H9 (cell line): Measurements from ENCODE around the gene OR8K1. TPM values are rescaled to one million over a fixed set of nuclear protein-coding genes. Genes with fewer than 3 reads are reported as not detected.

Source experiments
- DNase-seq: peaks from one replicate; pipeline ENCODE4 v3.0.0-alpha.2; 2017
- H2AFZ ChIP-seq: one replicate; pipeline ENCODE4 v1.6.1; 2013; ENCODE audit warnings: mild to moderate bottlenecking, low read length, control low read depth, moderate library complexity
- H2AK5ac ChIP-seq: 2 replicates; pipeline ENCODE4 v1.6.1; 2013; ENCODE audit warnings: low read length, control low read depth, mixed read lengths; ENCODE audit not compliant: insufficient read length
- H2BK120ac ChIP-seq: one replicate; pipeline ENCODE4 v1.6.1; 2013; ENCODE audit warnings: low read depth, mild to moderate bottlenecking, low read length, control low read depth, inconsistent platforms; ENCODE audit not compliant: poor library complexity, severe bottlenecking
- H2BK12ac ChIP-seq: 2 replicates; pipeline ENCODE4 v1.6.1; 2013; ENCODE audit warnings: low read length, control low read depth, mixed read lengths, low read depth; ENCODE audit not compliant: insufficient read length
- H2BK15ac ChIP-seq: 2 replicates; pipeline ENCODE4 v1.6.1; 2013; ENCODE audit warnings: low read depth, low read length, control low read depth
- H2BK20ac ChIP-seq: one replicate; pipeline ENCODE4 v1.6.1; 2013; ENCODE audit warnings: low read depth, mild to moderate bottlenecking, low read length, control low read depth, inconsistent platforms; ENCODE audit not compliant: poor library complexity, severe bottlenecking
- H2BK5ac ChIP-seq: 2 replicates; pipeline ENCODE4 v1.6.1; 2013; ENCODE audit warnings: low read length, control low read depth, mixed read lengths; ENCODE audit not compliant: insufficient read length
- H3K14ac ChIP-seq: 2 replicates; pipeline ENCODE4 v1.6.1; 2013; ENCODE audit warnings: low read length, control low read depth; ENCODE audit not compliant: insufficient read depth
- H3K18ac ChIP-seq: 2 replicates; pipeline ENCODE4 v1.6.1; 2013; ENCODE audit warnings: low read depth, mild to moderate bottlenecking, mixed read lengths, low read length, control low read depth; ENCODE audit not compliant: insufficient read length
- H3K23ac ChIP-seq: 2 replicates; pipeline ENCODE4 v1.6.1; 2013; ENCODE audit warnings: low read length, control low read depth, mixed read lengths, low read depth; ENCODE audit not compliant: insufficient read length
- H3K23me2 ChIP-seq: 2 replicates; pipeline ENCODE4 v1.6.1; 2013; ENCODE audit warnings: low read depth, mild to moderate bottlenecking, mixed read lengths, low read length, control low read depth; ENCODE audit not compliant: insufficient read length, poor library complexity, severe bottlenecking
- H3K27ac ChIP-seq: 2 replicates; pipeline ENCODE4 v1.5.1; 2013; ENCODE audit warnings: low read length, control low read depth, mixed read lengths, low read depth; ENCODE audit not compliant: insufficient read length
- H3K27me3 ChIP-seq: 2 replicates; pipeline ENCODE4 v1.6.1; 2013; ENCODE audit warnings: low read length, control low read depth, inconsistent platforms; ENCODE audit not compliant: insufficient read depth
- H3K4ac ChIP-seq: 2 replicates; pipeline ENCODE4 v1.6.1; 2013; ENCODE audit warnings: low read depth, mild to moderate bottlenecking, control low read depth, inconsistent platforms, low read length, moderate library complexity
- H3K4me1 ChIP-seq: 2 replicates; pipeline ENCODE4 v1.6.1; 2013; ENCODE audit warnings: low read length, control low read depth, inconsistent platforms; ENCODE audit not compliant: insufficient read depth
- H3K4me2 ChIP-seq: 2 replicates; pipeline ENCODE4 v1.6.1; 2013; ENCODE audit warnings: low read length, control low read depth, mixed read lengths; ENCODE audit not compliant: insufficient read length, insufficient read depth
- H3K56ac ChIP-seq: 2 replicates; pipeline ENCODE4 v1.6.1; 2013; ENCODE audit warnings: low read depth, mild to moderate bottlenecking, mixed read lengths, low read length, control low read depth; ENCODE audit not compliant: insufficient read length
- H3K79me1 ChIP-seq: 2 replicates; pipeline ENCODE4 v1.6.1; 2013; ENCODE audit warnings: low read depth, mild to moderate bottlenecking, moderate library complexity, low read length, control low read depth, inconsistent platforms; ENCODE audit not compliant: insufficient read depth, poor library complexity, severe bottlenecking
- H3K79me2 ChIP-seq: 2 replicates; pipeline ENCODE4 v1.6.1; 2013; ENCODE audit warnings: low read length, control low read depth, inconsistent platforms; ENCODE audit not compliant: insufficient read depth
- H3K9ac ChIP-seq: 2 replicates; pipeline ENCODE4 v1.6.1; 2013; ENCODE audit warnings: low read length, control low read depth, mixed read lengths; ENCODE audit not compliant: insufficient read length; ENCODE audit errors: extremely low read depth
- H3K9me3 ChIP-seq: one replicate; pipeline ENCODE4 v1.6.1; 2013; ENCODE audit warnings: low read depth, low read length, inconsistent platforms; ENCODE audit not compliant: control insufficient read depth
- H3T11ph ChIP-seq: one replicate; pipeline ENCODE4 v1.6.1; 2013; ENCODE audit warnings: mild to moderate bottlenecking, low read length, control low read depth, inconsistent platforms
- H4K20me1 ChIP-seq: one replicate; pipeline ENCODE4 v1.6.1; 2013; ENCODE audit not compliant: control insufficient read depth, insufficient read length, insufficient read depth
- H4K5ac ChIP-seq: 2 replicates; pipeline ENCODE4 v1.6.1; 2013; ENCODE audit warnings: low read depth, mild to moderate bottlenecking, mixed read lengths, low read length, control low read depth; ENCODE audit not compliant: insufficient read length
- H4K8ac ChIP-seq: replicated peaks from 2 replicates; pipeline ENCODE4 v1.6.1; 2013; ENCODE audit warnings: low read length, control low read depth, mixed read lengths, low read depth; ENCODE audit not compliant: insufficient read length
- H4K91ac ChIP-seq: 2 replicates; pipeline ENCODE4 v1.6.1; 2013; ENCODE audit warnings: low read depth, mild to moderate bottlenecking, moderate library complexity, mixed read lengths, low read length, control low read depth; ENCODE audit not compliant: insufficient read length
- H3K27ac Mint-ChIP-seq, 3 experiments: 2 replicates in 2 of 3; 3 replicates in 1 of 3; pipeline ENCODE4 v1.8.0; 2020 to 2021; ENCODE audit warnings: mixed read lengths in 3 of 3, mild to moderate bottlenecking in 1 of 3, moderate library complexity in 1 of 3
- H3K27me3 Mint-ChIP-seq: 2 replicates; pipeline ENCODE4 v1.8.0; 2021; ENCODE audit warnings: low read depth, mild to moderate bottlenecking, moderate library complexity, mixed read lengths
- H3K36me3 Mint-ChIP-seq, 3 experiments: 2 replicates in 2 of 3; 3 replicates in 1 of 3; pipeline ENCODE4 v1.8.0; 2020 to 2021; ENCODE audit warnings: low read depth in 3 of 3, mixed read lengths in 3 of 3; ENCODE audit not compliant: insufficient read depth in 1 of 3
- H3K4me1 Mint-ChIP-seq, 2 experiments: 2 replicates each; pipeline ENCODE4 v1.8.0; 2020; ENCODE audit warnings: mixed read lengths in 2 of 2
- H3K4me3 Mint-ChIP-seq, 2 experiments: 2 replicates in 1 of 2; 3 replicates in 1 of 2; pipeline ENCODE4 v1.8.0; 2020 to 2021; ENCODE audit warnings: mild to moderate bottlenecking in 2 of 2, mixed read lengths in 2 of 2, moderate library complexity in 1 of 2
- H3K9me3 Mint-ChIP-seq, 2 experiments: 2 replicates in 1 of 2; 3 replicates in 1 of 2; pipeline ENCODE4 v1.8.0; 2020; ENCODE audit warnings: mild to moderate bottlenecking in 2 of 2, mixed read lengths in 2 of 2, moderate library complexity in 1 of 2
- CTCF ChIP-seq: fragments of 200-600 bp; sonication (generic); conservative IDR thresholded peaks from 3 replicates; pipeline ENCODE4 v1.8.0; 2021; ENCODE audit warnings: antibody characterized with exemption, mild to moderate bottlenecking
- WGBS: extraction: QIAGEN DNeasy Blood & Tissue Kit; methylation state at CpG from one replicate; pipeline ENCODE4 v1.1.7; 2013; ENCODE audit warnings: missing lambda C conversion rate, low lambda C conversion rate, mixed read lengths; ENCODE audit not compliant: insufficient read length; ENCODE audit errors: extremely low coverage; 5-methylcytosine and 5-hydroxymethylcytosine counted together
- long read RNA-seq: library from polyadenylated mRNA; unstranded; transcript quantifications from one replicate; pipeline ENCODE4 v2.0.0, GENCODE V29; 2020
- total RNA-seq: library from RNA; stranded (reverse); gene quantifications from 2 replicates; pipeline ENCODE4 v1.2.1, GENCODE V29; 2021

OR8K1 gene
- total RNA-seq = not detected in 2 replicates
- long read RNA-seq = 0 reads

DNA sequence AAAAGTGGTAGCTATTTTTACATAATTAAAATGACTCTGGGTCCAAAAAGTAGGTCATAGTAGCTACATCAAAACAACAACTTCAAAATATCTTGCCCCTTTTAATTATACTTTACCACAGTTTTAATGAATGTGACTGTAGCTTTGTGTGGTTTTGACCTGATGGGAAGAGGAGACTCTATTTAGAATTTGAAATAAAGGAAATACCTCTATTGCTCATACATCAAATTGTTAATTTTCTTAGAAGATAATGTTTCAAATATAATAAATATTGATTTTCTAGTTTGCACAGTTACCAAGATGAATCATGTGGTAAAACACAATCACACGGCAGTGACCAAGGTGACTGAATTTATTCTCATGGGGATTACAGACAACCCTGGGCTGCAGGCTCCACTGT, at the start of gene OR8K1:
TSS of gene OR8K1 (plus strand) at position 301 of the 400 bp plus-strand sequence. CDS start at position 301, 0 bp downstream.
- no peaks in the 10 kb centered on the region for H3K27me3 Mint-ChIP-seq
- no peak within 1 kb of the TSS for H4K8ac ChIP-seq
- H3K9ac ChIP-seq = no peak within 1 kb of the TSS
- H3T11ph ChIP-seq = no peak within 1 kb of the TSS
- H3K27ac Mint-ChIP-seq = no peak within 1 kb of the TSS
- H3K27ac ChIP-seq = no peak within 1 kb of the TSS
- no peak within 1 kb of the TSS for H3K56ac ChIP-seq
- peaks cover 7 to 20% of the 10 kb centered on the region in 2 experiments; a peak in 3 of 5 replicates for H3K9me3 Mint-ChIP-seq
- H3K9me3 ChIP-seq = no peaks in the 10 kb centered on the region
- H3K23me2 ChIP-seq = no peaks in the 10 kb centered on the region
- H2AFZ ChIP-seq = no peak within 1 kb of the TSS
- no peak within 1 kb of the TSS for H3K23ac ChIP-seq
- no peak within 1 kb of the TSS for H3K14ac ChIP-seq
- H3K18ac ChIP-seq = no peak within 1 kb of the TSS
- peaks cover 3 to 7% of the 10 kb centered on the region in 2 experiments; a peak in 2 of 4 replicates for H3K4me1 Mint-ChIP-seq
- H3K36me3 Mint-ChIP-seq = no peaks in the 10 kb centered on the region; a peak in 1 of 7 replicates
- no peaks in the 10 kb centered on the region for H3K27me3 ChIP-seq
- no peaks in the 10 kb centered on the region for H3K79me1 ChIP-seq
- no peak within 1 kb of the TSS for H3K4me3 Mint-ChIP-seq
- no peak within 1 kb of the TSS for H2BK12ac ChIP-seq
- H2BK20ac ChIP-seq = no peak within 1 kb of the TSS
- WGBS = no CpG with 5 or more reads among the region's 1 CpG
- H3K4ac ChIP-seq = no peak within 1 kb of the TSS
- no peak within 1 kb of the TSS for H4K91ac ChIP-seq
- H2BK5ac ChIP-seq = no peak within 1 kb of the TSS
- H4K5ac ChIP-seq = no peak within 1 kb of the TSS
- no peaks in the 10 kb centered on the region for H4K20me1 ChIP-seq
- no peak within 1 kb of the TSS for H3K4me2 ChIP-seq
- no peaks in the 10 kb centered on the region for H3K79me2 ChIP-seq
- H3K4me1 ChIP-seq = no peaks in the 10 kb centered on the region
- DNase-seq = no peak
- H2AK5ac ChIP-seq = no peak within 1 kb of the TSS
- TF ChIP-seq CTCF = no peak
- H2BK15ac ChIP-seq = no peak within 1 kb of the TSS
- H2BK120ac ChIP-seq = no peak within 1 kb of the TSS
